HG03039 (cell line): ENCODE data around the gene PATZ1.
"Not testable (repeated sequence)": the region's sequence is repeated elsewhere in the genome, so short reads cannot be mapped to it uniquely, and the experiment has no call there.

Experiments used
- ATAC-seq: cut with Tn5 transposase; IDR thresholded peaks from one replicate; pipeline ENCODE4 v1.9.1; 2021; ENCODE audit warnings: mild to moderate bottlenecking, moderate library complexity; ENCODE audit not compliant: unreplicated experiment

PATZ1 gene

GRCh38 chr22:31314220-31314619, 31.9 kb downstream of the PATZ1 start:
- ATAC-seq = not testable (repeated sequence)

- no peak for ATAC-seq
Observed at GRCh38 chr22:31313366-31314147, 32.6 kb downstream of the PATZ1 start.

- ATAC-seq = no peak
Observed at GRCh38 chr22:31308181-31308580, 38.0 kb downstream of the PATZ1 start.

GRCh38 chr22:31305194-31305593, 41.0 kb downstream of the PATZ1 start:
- no peak for ATAC-seq

- no peak for ATAC-seq
Observed at GRCh38 chr22:31302537-31302936, 43.6 kb downstream of the PATZ1 start.

- no peak for ATAC-seq
Observed at GRCh38 chr22:31302006-31302405, 44.1 kb downstream of the PATZ1 start.

- no peak for ATAC-seq
Observed at GRCh38 chr22:31300896-31301295, 45.2 kb downstream of the PATZ1 start.

GRCh38 chr22:31295831-31296657, 50.1 kb downstream of the PATZ1 start:
- no peak for ATAC-seq

GRCh38 chr22:31295360-31295759, 50.8 kb downstream of the PATZ1 start:
- ATAC-seq = no peak

GRCh38 chr22:31292236-31292989, 53.7 kb downstream of the PATZ1 start, which contains the start of gene PIK3IP1:
Gene PIK3IP1, minus strand, starts transcription at chr22:31292488. Its CDS starts 144 bp downstream, at chr22:31292344.
- ATAC-seq = peak; percentile 34

- no peak for ATAC-seq
Observed at GRCh38 chr22:31291481-31292235, 54.5 kb downstream of the PATZ1 start.

GRCh38 chr22:31290494-31291471, 55.4 kb downstream of the PATZ1 start:
- ATAC-seq = peak; percentile 84

GRCh38 chr22:31289344-31289743, 56.8 kb downstream of the PATZ1 start:
- no peak for ATAC-seq

- ATAC-seq = no peak
Observed at GRCh38 chr22:31288496-31289240, 57.5 kb downstream of the PATZ1 start.

GRCh38 chr22:31287818-31288495, 58.2 kb downstream of the PATZ1 start:
- ATAC-seq = no peak

- no peak for ATAC-seq
Observed at GRCh38 chr22:31286360-31287255, 59.5 kb downstream of the PATZ1 start.
